CD4-positive, alpha-beta T cell treated with Interferon alpha-2 for 1 hour (primary cell): ENCODE measurements around the gene NPTX2.
"Not testable (repeated sequence)": the region's sequence is repeated elsewhere in the genome, so short reads cannot be mapped to it uniquely, and the experiment has no call there.

ENCODE experiments used
- DNase-seq, 2 donors: peaks; one replicate each; pipeline ENCODE4 v3.0.0-alpha.2; 2020 to 2022

The NPTX2 gene, protein sequence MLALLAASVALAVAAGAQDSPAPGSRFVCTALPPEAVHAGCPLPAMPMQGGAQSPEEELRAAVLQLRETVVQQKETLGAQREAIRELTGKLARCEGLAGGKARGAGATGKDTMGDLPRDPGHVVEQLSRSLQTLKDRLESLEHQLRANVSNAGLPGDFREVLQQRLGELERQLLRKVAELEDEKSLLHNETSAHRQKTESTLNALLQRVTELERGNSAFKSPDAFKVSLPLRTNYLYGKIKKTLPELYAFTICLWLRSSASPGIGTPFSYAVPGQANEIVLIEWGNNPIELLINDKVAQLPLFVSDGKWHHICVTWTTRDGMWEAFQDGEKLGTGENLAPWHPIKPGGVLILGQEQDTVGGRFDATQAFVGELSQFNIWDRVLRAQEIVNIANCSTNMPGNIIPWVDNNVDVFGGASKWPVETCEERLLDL

DNA sequence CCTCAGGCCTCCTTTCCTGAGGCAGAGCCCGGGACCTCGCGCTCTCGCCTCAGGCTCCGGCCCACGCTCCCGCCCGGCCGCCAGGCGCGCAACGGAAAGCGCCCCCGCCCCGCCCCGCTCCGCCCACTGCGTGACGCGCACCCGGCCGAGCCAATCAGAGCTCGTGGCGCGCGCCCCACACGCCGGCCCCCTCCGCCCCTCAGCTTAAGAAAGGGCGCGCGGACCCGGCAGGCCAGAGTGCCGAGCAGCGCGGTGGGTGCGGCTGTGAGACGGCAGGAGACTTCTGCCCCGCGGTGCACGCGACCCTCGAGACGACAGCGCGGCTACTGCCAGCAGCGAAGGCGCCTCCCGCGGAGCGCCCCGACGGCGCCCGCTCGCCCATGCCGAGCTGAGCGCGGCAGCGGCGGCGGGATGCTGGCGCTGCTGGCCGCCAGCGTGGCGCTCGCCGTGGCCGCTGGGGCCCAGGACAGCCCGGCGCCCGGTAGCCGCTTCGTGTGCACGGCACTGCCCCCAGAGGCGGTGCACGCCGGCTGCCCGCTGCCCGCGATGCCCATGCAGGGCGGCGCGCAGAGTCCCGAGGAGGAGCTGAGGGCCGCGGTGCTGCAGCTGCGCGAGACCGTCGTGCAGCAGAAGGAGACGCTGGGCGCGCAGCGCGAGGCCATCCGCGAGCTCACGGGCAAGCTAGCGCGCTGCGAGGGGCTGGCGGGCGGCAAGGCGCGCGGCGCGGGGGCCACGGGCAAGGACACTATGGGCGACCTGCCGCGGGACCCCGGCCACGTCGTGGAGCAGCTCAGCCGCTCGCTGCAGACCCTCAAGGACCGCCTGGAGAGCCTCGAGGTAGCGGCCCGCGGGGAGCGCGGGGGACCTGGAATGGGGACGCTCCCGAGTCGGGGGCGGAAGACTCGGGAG, at the start of gene NPTX2:
TSS of gene NPTX2 (plus strand) at position 235 of the 909 bp plus-strand sequence. CDS start at position 412, 177 bp downstream.
- DNase-seq: peak in 1 of 2 donors; percentile 1

GRCh38 chr7:98567991-98568390, 49.1 kb upstream of the NPTX2 start:
- DNase-seq: no peak

DNA sequence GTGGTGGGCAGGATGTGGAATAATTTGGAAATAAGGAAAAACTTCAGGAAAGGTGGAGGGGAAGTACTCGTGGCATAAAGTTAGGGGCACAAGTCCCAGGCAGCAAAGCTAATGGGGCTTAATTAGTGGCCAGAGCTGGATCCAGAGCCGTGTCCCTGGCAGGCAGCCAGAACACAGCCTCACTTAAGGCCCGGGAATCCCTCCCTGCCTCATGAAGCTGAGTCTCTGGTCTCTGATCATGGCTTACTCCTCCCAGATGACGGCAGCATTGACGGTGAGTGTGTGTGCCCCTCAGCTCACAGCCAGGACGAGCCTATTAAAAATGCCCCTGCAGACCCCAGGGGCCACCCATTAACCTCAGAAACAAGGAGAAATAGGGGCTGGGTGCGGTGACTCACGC, 48.2 kb upstream of the NPTX2 start:
- DNase-seq: no peak

DNA sequence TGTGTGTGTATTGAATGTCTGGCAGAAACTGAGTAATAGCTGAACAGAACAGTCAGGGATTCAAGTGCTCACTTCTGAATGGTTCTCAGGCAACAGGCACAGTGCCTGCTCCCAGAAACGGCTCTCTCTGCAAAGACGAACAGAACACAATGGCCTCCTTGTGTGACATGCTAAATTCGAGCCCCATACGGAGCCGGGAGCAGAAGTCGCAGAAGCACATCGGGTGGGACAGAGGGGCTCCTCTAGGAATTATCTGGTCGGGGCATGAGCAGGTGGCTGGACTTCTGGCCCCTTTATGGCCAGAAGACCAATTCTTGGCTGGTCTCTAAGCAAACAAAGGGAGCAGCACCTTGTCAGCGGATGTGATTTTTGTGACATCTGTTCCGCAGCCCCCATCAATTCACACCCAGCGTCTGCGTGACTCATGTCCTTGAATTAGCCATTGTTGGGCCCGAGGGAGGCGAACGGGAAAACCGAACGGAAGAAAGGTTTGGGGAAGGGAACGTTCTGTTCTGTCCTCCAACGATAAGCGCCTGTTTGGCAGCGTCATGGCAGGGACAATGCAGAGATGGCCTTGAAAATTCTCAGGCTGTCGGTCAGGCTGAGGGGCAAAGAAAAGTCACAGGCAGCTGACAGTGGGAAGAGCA, 47.3 kb upstream of the NPTX2 start:
- DNase-seq: no peak

GRCh38 chr7:98571006-98571405, 46.1 kb upstream of the NPTX2 start:
- DNase-seq: no peak

DNA sequence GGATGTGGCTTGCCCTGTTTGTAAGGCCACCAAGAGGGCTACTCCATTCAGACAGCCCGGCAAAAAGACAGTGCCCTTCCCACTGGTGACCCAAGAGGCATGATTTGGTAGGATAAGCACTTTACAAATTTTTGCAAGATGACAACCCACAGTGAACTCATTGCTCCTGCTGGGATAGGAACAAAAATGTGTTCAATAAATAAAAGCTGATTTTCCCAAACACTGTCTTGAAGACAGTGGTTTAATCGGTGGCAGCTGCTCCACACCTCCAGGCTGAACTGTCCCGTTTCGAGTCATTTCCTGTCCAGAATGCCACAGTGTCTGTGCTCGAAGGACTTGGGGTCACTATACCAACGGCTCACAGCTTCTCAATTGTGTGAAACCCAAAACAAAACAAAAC, 45.1 kb upstream of the NPTX2 start:
- no peak for DNase-seq

DNA sequence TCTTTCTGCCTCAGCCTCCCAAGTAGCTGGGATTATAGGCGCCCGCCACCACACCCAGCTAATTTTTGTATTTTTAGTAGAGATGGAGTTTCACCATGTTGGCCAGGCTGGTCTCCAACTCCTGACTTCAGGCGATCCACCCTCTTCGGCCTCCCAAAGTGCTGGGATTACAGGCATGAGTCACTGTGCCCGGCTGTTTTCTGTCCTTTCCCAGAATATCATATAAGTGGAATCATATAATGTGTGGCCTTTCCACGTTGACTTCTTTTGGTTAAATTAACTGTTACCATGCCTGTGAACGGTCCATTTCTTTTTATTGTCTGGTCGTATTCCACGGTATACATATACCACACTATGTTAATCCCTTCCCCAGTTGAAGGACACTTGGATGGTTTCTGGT, 44.4 kb upstream of the NPTX2 start:
- not testable (repeated sequence) for DNase-seq

DNA sequence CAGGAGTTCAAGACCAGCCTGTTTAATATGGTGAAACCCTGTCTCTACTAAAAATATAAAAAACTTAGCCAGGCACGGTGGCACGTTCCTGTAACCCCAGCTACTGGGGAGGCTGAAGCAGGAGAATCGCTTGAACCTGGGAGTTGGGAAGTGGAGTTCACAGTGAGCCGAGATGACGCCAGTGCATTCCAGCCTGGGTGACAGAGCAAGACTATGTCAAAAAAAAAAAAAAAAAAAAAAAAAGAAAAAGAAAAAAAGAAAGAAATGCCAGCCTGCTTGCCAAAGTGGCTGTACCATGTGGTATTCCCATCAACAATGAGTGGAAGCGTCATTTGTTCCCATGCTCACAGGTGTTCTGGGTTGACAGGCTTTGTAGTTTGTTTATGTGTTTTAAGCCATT, 43.3 kb upstream of the NPTX2 start:
- DNase-seq: no peak

- DNase-seq: no peak
Measured at GRCh38 chr7:98575878-98576277, 41.2 kb upstream of the NPTX2 start.

DNA sequence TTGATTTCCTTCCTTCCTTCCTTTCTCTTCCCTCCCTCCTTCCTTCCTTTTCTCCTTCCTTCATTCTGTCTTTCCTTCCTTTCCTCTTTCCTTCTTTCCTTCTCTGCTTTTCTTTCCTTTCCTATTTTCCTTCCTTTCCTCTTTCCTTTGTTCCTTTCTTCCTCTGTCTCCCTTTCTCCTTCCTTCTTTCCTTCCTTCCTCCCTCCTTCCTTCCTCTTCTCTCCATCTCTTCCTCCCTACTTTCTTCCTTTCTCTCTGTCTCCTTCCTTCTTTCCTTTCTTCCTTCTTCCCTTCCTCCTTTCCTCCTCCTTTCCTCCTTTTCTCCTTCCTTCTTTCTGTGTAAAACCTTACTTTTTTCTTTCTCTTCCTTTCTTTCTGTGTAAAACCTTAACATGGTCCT, 32.3 kb upstream of the NPTX2 start:
- DNase-seq: no peak

DNA sequence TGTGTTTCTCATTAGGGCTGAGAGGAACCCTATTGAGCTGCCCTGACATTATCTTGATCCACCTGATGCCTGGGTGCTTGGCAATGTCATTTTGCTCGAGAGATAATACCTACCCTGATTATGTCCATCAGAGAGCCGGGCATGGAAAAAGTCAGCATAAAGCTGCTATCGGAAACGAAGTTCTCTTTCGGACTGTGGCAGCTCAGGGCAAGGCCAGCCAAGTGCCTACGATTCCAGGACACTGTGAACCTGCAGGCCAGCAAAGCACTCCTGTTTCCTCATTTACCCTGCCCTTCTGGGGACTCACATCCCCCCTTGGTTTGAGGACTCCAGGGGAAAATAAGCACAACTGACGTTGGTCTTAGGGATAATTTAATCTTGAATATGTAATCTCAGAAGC, 25.2 kb upstream of the NPTX2 start:
- DNase-seq: no peak

DNA sequence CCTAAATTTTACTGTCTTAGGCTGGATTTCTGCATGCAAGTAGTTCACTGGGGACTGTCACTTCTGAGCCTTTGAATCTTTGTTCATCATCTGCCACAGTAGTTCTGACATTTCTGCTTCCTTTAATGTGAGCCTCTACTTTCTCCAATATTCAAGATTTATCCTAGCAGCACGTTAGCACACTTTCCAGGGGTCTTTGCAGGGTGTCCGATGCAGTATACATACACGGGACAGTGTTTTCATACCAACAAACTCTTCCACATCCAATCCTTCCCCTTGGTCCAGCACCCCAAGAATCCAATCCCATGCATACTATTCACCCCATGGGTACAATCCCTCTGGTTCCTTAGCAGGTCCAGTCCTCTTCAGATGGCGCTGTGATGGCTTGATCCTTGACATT, 22.7 kb upstream of the NPTX2 start:
- no peak for DNase-seq

GRCh38 chr7:98594787-98595186, 22.3 kb upstream of the NPTX2 start:
- DNase-seq: no peak

DNA sequence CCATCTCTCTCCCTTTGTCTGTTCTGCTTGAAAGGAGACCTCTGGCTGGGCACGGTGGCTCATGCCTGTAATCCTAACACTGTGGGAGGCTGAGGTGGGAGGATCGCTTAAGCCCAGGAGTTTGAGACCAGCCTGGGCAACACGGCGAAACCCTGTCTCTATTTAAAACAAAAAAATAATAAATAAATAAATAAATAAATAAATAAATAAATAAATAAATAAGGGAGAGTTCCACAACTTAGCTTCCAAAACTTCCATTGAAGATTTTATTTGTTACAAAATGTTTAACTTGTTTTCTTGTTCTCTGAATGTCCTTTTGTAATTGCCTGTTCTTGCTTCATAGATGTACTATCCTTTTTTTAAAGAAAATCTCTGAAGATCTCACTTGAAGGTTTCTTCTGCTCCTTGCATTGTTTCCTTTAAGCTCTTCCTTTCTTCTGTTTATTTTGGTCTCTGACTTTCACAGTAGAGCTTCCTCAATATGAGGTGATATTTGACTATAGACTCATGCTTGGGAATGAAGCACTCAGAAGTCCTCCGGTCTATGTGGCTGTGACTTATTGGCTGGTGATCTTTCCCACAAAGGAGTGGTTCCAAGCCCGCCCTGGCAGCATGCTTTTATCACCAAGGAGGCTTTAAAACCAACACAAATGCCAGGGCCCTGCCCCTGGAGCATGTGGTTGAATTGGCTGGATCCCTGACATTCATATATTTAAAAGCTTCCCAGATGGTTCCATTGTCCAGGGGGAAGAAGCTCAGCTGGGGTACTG, 18.1 kb upstream of the NPTX2 start:
- DNase-seq: no peak

GRCh38 chr7:98599886-98600285, 17.2 kb upstream of the NPTX2 start:
- DNase-seq: no peak

GRCh38 chr7:98602755-98603398, 14.2 kb upstream of the NPTX2 start:
- no peak for DNase-seq

- DNase-seq: no peak
Measured at GRCh38 chr7:98603399-98603788, 13.7 kb upstream of the NPTX2 start.

- DNase-seq: no peak
Measured at GRCh38 chr7:98613601-98614425, 3.3 kb upstream of the NPTX2 start.

GRCh38 chr7:98616381-98617050, 569 bp upstream of the NPTX2 start:
- DNase-seq: no peak

DNA sequence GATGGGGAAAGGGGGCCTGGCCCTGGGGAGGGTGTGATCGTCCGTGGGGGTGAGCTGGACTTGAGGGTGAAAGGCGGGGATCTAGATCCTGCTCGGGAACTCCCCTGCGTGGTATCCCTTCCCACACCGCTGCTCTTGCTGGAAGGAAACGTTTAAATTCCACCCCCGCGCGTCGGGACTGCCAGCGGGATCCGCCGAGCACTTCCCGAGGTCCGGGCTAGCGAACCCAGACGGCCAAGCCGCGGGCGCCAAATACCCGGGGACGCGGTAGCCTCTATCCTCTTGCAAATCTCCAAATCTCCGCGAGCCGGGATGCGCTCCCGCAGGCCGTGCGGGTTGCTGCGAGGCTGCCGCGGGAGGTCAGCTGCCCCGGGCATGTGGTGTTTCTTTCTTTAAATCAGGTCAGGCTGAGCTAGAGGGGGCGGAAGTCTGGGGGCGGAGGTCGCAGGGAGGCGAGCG, 904 bp downstream of the NPTX2 start:
- no peak for DNase-seq
